Adrenal gland (tissue), 19 donors: ENCODE results near the gene ANKRD11. TPM values are rescaled to one million over a fixed set of nuclear protein-coding genes. Genes with fewer than 3 reads are reported as not detected.
A peak's percentile ranks its signal among the peaks of the same experiment; 100 is the strongest.

Experiments
- DNase-seq, 7 donors: peaks; one replicate each; pipeline ENCODE4 v3.0.0-alpha.2; 2019 to 2020
- H3K27ac ChIP-seq, 5 donors: fragments of 200-600 bp; sonication (generic) in 4 of 5; 1 replicate in 3 of 5; 2 replicates in 2 of 5; pipeline versions ENCODE4 v1.5.1 to v1.8.0; 2016 to 2020; ENCODE audit warnings: mild to moderate bottlenecking in 1 of 5
- H3K27me3 ChIP-seq: fragments of 200-600 bp; 2 replicates; pipeline ENCODE4 v1.8.0; 2021
- H3K36me3 ChIP-seq, 2 donors: fragments of 200-600 bp; replicated peaks in 1 of 2; 1 replicate in 1 of 2; 2 replicates in 1 of 2; pipeline versions ENCODE4 v1.5.1 to v1.8.0; 2018 to 2022
- H3K4me1 ChIP-seq, 2 donors: fragments of 200-600 bp; replicated peaks in 1 of 2; 1 replicate in 1 of 2; 2 replicates in 1 of 2; pipeline versions ENCODE4 v1.5.1 to v1.8.0; 2018 to 2021
- H3K4me3 ChIP-seq, 4 donors: fragments of 200-600 bp; sonication (generic) in 3 of 4; one replicate each; pipeline ENCODE4 v1.5.1; 2016 to 2018
- H3K9me3 ChIP-seq, 3 donors: fragments of 200-600 bp; sonication (generic) in 1 of 3; replicated peaks in 1 of 3; 1 replicate in 2 of 3; 2 replicates in 1 of 3; pipeline versions ENCODE4 v1.5.1 to v1.8.0; 2016 to 2021
- CTCF ChIP-seq, 6 experiments: fragments of 450-650 bp in 4 of 6; fragments of 200-600 bp in 2 of 6; sonication (generic) in 1 of 6; IDR thresholded peaks; 1 replicate in 5 of 6; 2 replicates in 1 of 6; pipeline versions ENCODE4 v1.5.1 to v1.8.0; 2016 to 2021; ENCODE audit warnings: antibody characterized with exemption in 6 of 6, mild to moderate bottlenecking in 2 of 6, moderate library complexity in 1 of 6
- POLR2A ChIP-seq, 2 donors: fragments of 450-650 bp; IDR thresholded peaks; one replicate each; pipeline ENCODE4 v1.6.1; 2017; ENCODE audit warnings: antibody characterized with exemption in 2 of 2, mild to moderate bottlenecking in 2 of 2, moderate library complexity in 1 of 2
- WGBS, 4 donors: extraction: QIAGEN DNeasy Blood & Tissue Kit in 2 of 4; methylation state at CpG; one replicate each; pipeline versions ENCODE4 v1.1.5 to v1.1.7; 2013 to 2017; 5-methylcytosine and 5-hydroxymethylcytosine counted together
- intact Hi-C, 2 donors: fragments of 100-400 bp; cut with DNase I; formaldehyde crosslinking; loops; one replicate each; pipeline versions ENCODE4 v1.14.1 to v1.15.0; 2022 to 2023
- long read RNA-seq, 10 donors: library from polyadenylated mRNA in 3 of 10; unstranded in 2 of 10; stranded (forward) in 1 of 10; transcript quantifications; one replicate each; pipeline ENCODE4 v2.0.0 and lab custom pipeline, GENCODE V29; 2021 to 2026
- polyA plus RNA-seq, 3 donors: library from polyadenylated mRNA; stranded (reverse); fragments of 200-250 nt in 2 of 3; fragments of 350-450 nt in 1 of 3; fragmentation: Illumina TruSeq in 1 of 3; extraction: RNeasy Lipid Tissue Mini Kit (QIAGEN cat#74804) in 1 of 3; gene quantifications; one replicate each; pipeline ENCODE4 v1.2.3, GENCODE V29; 2013 to 2014
- total RNA-seq, 9 donors: library from RNA; depleted of rRNA in 4 of 9; stranded (reverse); fragments of >200 nt in 4 of 9; fragments of 120-200 nt in 1 of 9; fragmentation: NEBNext Ultra II Directional in 1 of 9; extraction: Animal tissue kit (Norgen Biotek cat#: 25700) in 1 of 9; gene quantifications; one replicate each; pipeline versions ENCODE4 v1.1.0 to v1.2.4, GENCODE V29; 2013 to 2023
- donor health status: healthy with polysubstance abuse.
- donor health status: Bipolar disorder and iron deficiency.
- donor health status: DM: yes; HTN: yes; CAD: no.
- donor health status: DM: no; HTN: no; CAD: no.
- donor health status: DM: no; HTN: no; CAD: no.
- donor health status: DM: yes; HTN: yes; CAD: no.

Gene ANKRD11
- total RNA-seq (100 to 1,000 TPM in 3 of 9 donors, 10 to 100 TPM in 6; 29.7 to 127 (median 83.5) TPM), polyA plus RNA-seq (100 to 1,000 TPM in 1 of 3 donors, 10 to 100 TPM in 2; 56.3 to 125 (median 76.6) TPM)
- long read RNA-seq, donor 1, partial matches to known transcripts = 9 of 10 reads
- long read RNA-seq, donor 1, other reads (novel, unspliced or antisense) = 0 of 10 reads
- long read RNA-seq, donor 2, partial matches to known transcripts = 6 of 11 reads
- long read RNA-seq, donor 2, other reads (novel, unspliced or antisense) = 0 of 11 reads
- long read RNA-seq, donor 3, partial matches to known transcripts = 0 of 3 reads
- long read RNA-seq, donor 3, other reads (novel, unspliced or antisense) = 0 of 3 reads
- long read RNA-seq, donor 4, partial matches to known transcripts = 2 of 10 reads
- long read RNA-seq, donor 4, other reads (novel, unspliced or antisense) = 8 of 10 reads
- long read RNA-seq, donor 5, transcript ANKRD11-223 (7 exons, 2,801 nt) = major isoform, 14 of 96 reads
- long read RNA-seq, donor 5, partial matches to known transcripts = 22 of 96 reads
- long read RNA-seq, donor 5, other reads (novel, unspliced or antisense) = 54 of 96 reads
- long read RNA-seq, donor 6, partial matches to known transcripts = 2 of 13 reads
- long read RNA-seq, donor 6, other reads (novel, unspliced or antisense) = 11 of 13 reads
- long read RNA-seq, donor 7, transcript ANKRD11-219 (1 exons, 2,239 nt) = major isoform, 5 of 5 reads
- long read RNA-seq, donor 7, partial matches to known transcripts = 0 of 5 reads
- long read RNA-seq, donor 7, other reads (novel, unspliced or antisense) = 0 of 5 reads
- long read RNA-seq, donor 8, partial matches to known transcripts = 8 of 11 reads
- long read RNA-seq, donor 8, other reads (novel, unspliced or antisense) = 0 of 11 reads
- long read RNA-seq, donor 9, partial matches to known transcripts = 0 of 3 reads
- long read RNA-seq, donor 9, other reads (novel, unspliced or antisense) = 0 of 3 reads
- long read RNA-seq, donor 10, partial matches to known transcripts = 1,414 of 2,946 reads
- long read RNA-seq, donor 10, other reads (novel, unspliced or antisense) = 1,529 of 2,946 reads

- WGBS, 4 donors = 0 to 1% (median 0%) methylated on average over 19 to 93 of the region's 96 CpGs
- peak; percentile 98 to 100 (median 100) for DNase-seq
- TF ChIP-seq POLR2A (IDR thresholded peaks at IDR 0.05) (peak; percentile 96), CTCF (IDR thresholded peaks at IDR 0.05) (no peak)
- peak within 1 kb of the TSS; percentile 92 to 100 (median 97) for H3K27ac ChIP-seq
- H3K4me3 ChIP-seq = peak within 1 kb of the TSS; percentile 35 to 97 (median 71)
- no peaks in the 10 kb centered on the region for H3K36me3 ChIP-seq
- H3K27me3 ChIP-seq = no peaks in the 10 kb centered on the region
- intact Hi-C loops = no loop called here
- no peaks in the 10 kb centered on the region for H3K9me3 ChIP-seq
- peaks cover 24 to 45% of the 10 kb centered on the region in 2 donors for H3K4me1 ChIP-seq
Observed at GRCh38 chr16:89490439-89491237, at the start of gene ANKRD11. Gene ANKRD11 (minus strand): TSS chr16:89490561. CDS start chr16:89317019, 173,542 bp downstream.

GRCh38 chr16:89538286-89538685 lies 47.9 kb upstream of the ANKRD11 start:
- Histone ChIP-seq H3K4me1 (no peaks in the 10 kb centered on the region), H3K36me3 (peaks cover 0 to 56% of the 10 kb centered on the region in 2 donors), H3K27ac (no peak overlapping the region), H3K9me3 (no peaks in the 10 kb centered on the region), H3K27me3 (no peaks in the 10 kb centered on the region), H3K4me3 (no peak overlapping the region)
- intact Hi-C loops = no loop called here
- no peak for DNase-seq
- WGBS, 4 donors = 93 to 100% (median 94%) methylated on average over 9 to 12 of the region's 12 CpGs
- TF ChIP-seq CTCF (IDR thresholded peaks at IDR 0.05) (no peak), POLR2A (IDR thresholded peaks at IDR 0.05) (no peak)

- WGBS, 4 donors = 95 to 98% (median 95%) methylated on average over 3 to 7 of the region's 7 CpGs
- Histone ChIP-seq H3K27ac (no peak overlapping the region), H3K27me3 (no peaks in the 10 kb centered on the region), H3K4me3 (no peak overlapping the region), H3K36me3 (peaks cover 0 to 63% of the 10 kb centered on the region in 2 donors), H3K4me1 (no peaks in the 10 kb centered on the region), H3K9me3 (no peaks in the 10 kb centered on the region)
- DNase-seq = no peak
- no peak for TF ChIP-seq CTCF (IDR thresholded peaks at IDR 0.05)
- TF ChIP-seq POLR2A (IDR thresholded peaks at IDR 0.05) = no peak
- intact Hi-C loops = no loop called here
Observed at GRCh38 chr16:89537549-89537925, 47.2 kb upstream of the ANKRD11 start.
